IMR-90 (cell line): ENCODE data around the gene CXCL12. TPM values are rescaled to one million over a fixed set of nuclear protein-coding genes. Genes with fewer than 3 reads are reported as not detected.

Source experiments
- ATAC-seq: fragments of 200-7000 bp; cut with Tn5 transposase; 2 replicates; pipeline ENCODE4 v1.9.1; 2020; ENCODE audit warnings: low read depth, mild to moderate bottlenecking, moderate library complexity
- BruUV-seq: library from RNA; stranded (reverse); fragments of 400-500 nt; replicated peaks from 2 replicates; lab custom pipeline; 2021; lab: Mats Ljungman, UMichigan
- CTCF ChIA-PET: fragments of 300-600 bp; formaldehyde crosslinking; extraction: SDS; loops from one replicate; lab custom pipeline; 2021; ENCODE audit warnings: antibody characterized with exemption; lab: Yijun Ruan, JAX
- POLR2A ChIA-PET: fragments of 300-600 bp; sonication (Branson Sonifier 250); formaldehyde crosslinking; loops from one replicate; lab custom pipeline; 2022; ENCODE audit warnings: antibody characterized with exemption; ENCODE audit not compliant: unreplicated experiment; lab: Charles Lee
- DNase-seq: peaks from one replicate; pipeline ENCODE4 v3.0.0; 2013
- H2AFZ ChIP-seq: replicated peaks from 2 replicates; pipeline ENCODE3; 2013; ENCODE audit warnings: low read length, mild to moderate bottlenecking; ENCODE audit not compliant: poor library complexity
- H2AK5ac ChIP-seq: 2 replicates; pipeline ENCODE4 v1.6.1; 2013; ENCODE audit warnings: low read depth, low read length, inconsistent platforms
- H2AK9ac ChIP-seq: replicated peaks from 2 replicates; pipeline ENCODE3; 2013; ENCODE audit warnings: mild to moderate bottlenecking, low read depth, low read length, moderate library complexity; ENCODE audit not compliant: poor library complexity
- H2BK120ac ChIP-seq: 2 replicates; pipeline ENCODE4 v1.6.1; 2013; ENCODE audit warnings: low read depth, low read length, inconsistent platforms
- H2BK15ac ChIP-seq: 3 replicates; pipeline ENCODE4 v1.6.1; 2013; ENCODE audit warnings: low read depth, low read length, inconsistent platforms
- H2BK20ac ChIP-seq: 2 replicates; pipeline ENCODE4 v1.6.1; 2013; ENCODE audit warnings: low read depth, mild to moderate bottlenecking, inconsistent platforms, low read length, moderate library complexity
- H2BK5ac ChIP-seq: 2 replicates; pipeline ENCODE4 v1.6.1; 2013; ENCODE audit warnings: mild to moderate bottlenecking, low read depth, low read length, inconsistent platforms; ENCODE audit not compliant: poor library complexity, severe bottlenecking
- H3K14ac ChIP-seq: replicated peaks from 2 replicates; pipeline ENCODE4 v1.6.1; 2013; ENCODE audit warnings: low read depth, low read length, inconsistent platforms
- H3K18ac ChIP-seq: 2 replicates; pipeline ENCODE4 v1.6.1; 2013; ENCODE audit warnings: low read depth, low read length, control low read depth
- H3K23ac ChIP-seq: 2 replicates; pipeline ENCODE4 v1.6.1; 2013; ENCODE audit warnings: low read depth, low read length, inconsistent platforms
- H3K27ac ChIP-seq: 2 replicates; pipeline ENCODE4 v1.5.1; 2013; ENCODE audit warnings: mild to moderate bottlenecking, control low read depth, low read length; ENCODE audit not compliant: insufficient read depth
- H3K27me3 ChIP-seq: 2 replicates; pipeline ENCODE4 v1.6.1; 2013; ENCODE audit warnings: low read length; ENCODE audit not compliant: control insufficient read depth, insufficient read depth
- H3K36me3 ChIP-seq: 2 replicates; pipeline ENCODE4 v1.6.1; 2013; ENCODE audit warnings: low read length, mixed read lengths; ENCODE audit not compliant: control insufficient read depth, insufficient read depth
- H3K4ac ChIP-seq: 2 replicates; pipeline ENCODE4 v1.6.1; 2013; ENCODE audit warnings: low read depth, low read length, inconsistent platforms
- H3K4me1 ChIP-seq: 2 replicates; pipeline ENCODE4 v1.6.1; 2013; ENCODE audit warnings: low read length, mixed read lengths; ENCODE audit not compliant: control insufficient read depth, insufficient read depth
- H3K4me2 ChIP-seq: 2 replicates; pipeline ENCODE4 v1.6.1; 2013; ENCODE audit warnings: low read depth, mild to moderate bottlenecking, control low read depth, low read length, moderate library complexity
- H3K4me3 ChIP-seq: 2 replicates; pipeline ENCODE4 v1.5.1; 2013; ENCODE audit warnings: low read depth, mild to moderate bottlenecking, control low read depth, low read length, moderate library complexity; ENCODE audit not compliant: insufficient read depth
- H3K56ac ChIP-seq: 2 replicates; pipeline ENCODE4 v1.6.1; 2013; ENCODE audit warnings: low read length, inconsistent platforms; ENCODE audit not compliant: insufficient read depth; ENCODE audit errors: extremely low read depth
- H3K79me1 ChIP-seq, 2 experiments: 2 replicates each; pipeline ENCODE4 v1.6.1; 2013; ENCODE audit warnings: low read length in 2 of 2, inconsistent platforms in 1 of 2, low read depth in 1 of 2
- H3K9ac ChIP-seq: 2 replicates; pipeline ENCODE4 v1.6.1; 2013; ENCODE audit warnings: low read depth, low read length, control low read depth
- H3K9me1 ChIP-seq: 2 replicates; pipeline ENCODE4 v1.6.1; 2013; ENCODE audit warnings: low read length, inconsistent platforms; ENCODE audit not compliant: insufficient read depth
- H3K9me3 ChIP-seq: 2 replicates; pipeline ENCODE4 v1.6.1; 2013; ENCODE audit warnings: low read length; ENCODE audit not compliant: control insufficient read depth, insufficient read depth
- H4K20me1 ChIP-seq: 2 replicates; pipeline ENCODE4 v1.6.1; 2013; ENCODE audit warnings: low read length, inconsistent platforms; ENCODE audit not compliant: insufficient read depth
- H4K5ac ChIP-seq: 2 replicates; pipeline ENCODE4 v1.6.1; 2013; ENCODE audit warnings: mild to moderate bottlenecking, low read depth, low read length, control low read depth
- H4K8ac ChIP-seq, 2 experiments: 2 replicates each; pipeline ENCODE4 v1.6.1; 2013; ENCODE audit warnings: low read depth in 2 of 2, low read length in 2 of 2, control low read depth in 1 of 2, inconsistent platforms in 1 of 2
- H4K91ac ChIP-seq: 2 replicates; pipeline ENCODE4 v1.6.1; 2013; ENCODE audit warnings: low read depth, low read length, inconsistent platforms; ENCODE audit not compliant: insufficient read depth
- CHD1 ChIP-seq: IDR thresholded peaks from 2 replicates; pipeline ENCODE4 v1.6.1; 2012; ENCODE audit warnings: low read depth, low read length, improper control_type of control experiment
- ELK1 ChIP-seq: fragments of 150-350 bp; IDR thresholded peaks from 2 replicates; pipeline ENCODE4 v1.6.1; 2016; ENCODE audit warnings: low read depth, mild to moderate bottlenecking, low read length, moderate library complexity, borderline replicate concordance
- MAZ ChIP-seq: IDR thresholded peaks from 2 replicates; pipeline ENCODE4 v1.6.1; 2012; ENCODE audit warnings: low read depth, mild to moderate bottlenecking, low read length, improper control_type of control experiment, moderate library complexity, borderline replicate concordance
- NFE2L2 ChIP-seq: fragments of 150-350 bp; IDR thresholded peaks from 2 replicates; pipeline ENCODE4 v1.6.1; 2016; ENCODE audit warnings: low read depth, mild to moderate bottlenecking, low read length
- POLR2A ChIP-seq: IDR thresholded peaks from 2 replicates; pipeline ENCODE4 v1.6.1; 2012; ENCODE audit warnings: mild to moderate bottlenecking, low read depth, low read length
- RAD21 ChIP-seq: IDR thresholded peaks from 2 replicates; pipeline ENCODE4 v1.6.1; 2012; ENCODE audit warnings: low read length, improper control_type of control experiment
- RCOR1 ChIP-seq: IDR thresholded peaks from 2 replicates; pipeline ENCODE4 v1.6.1; 2012; ENCODE audit warnings: mild to moderate bottlenecking, low read length, improper control_type of control experiment; ENCODE audit not compliant: insufficient replicate concordance
- SMC3 ChIP-seq: fragments of 150-350 bp; IDR thresholded peaks from 2 replicates; pipeline ENCODE4 v1.6.1; 2016; ENCODE audit warnings: low read depth, mild to moderate bottlenecking, antibody characterized with exemption, low read length, moderate library complexity
- USF2 ChIP-seq: fragments of 150-350 bp; IDR thresholded peaks from 2 replicates; pipeline ENCODE4 v1.6.1; 2017; ENCODE audit warnings: mild to moderate bottlenecking, antibody characterized with exemption, low read length, low read depth
- WGBS, 2 experiments: methylation state at CpG; one replicate each; pipeline versions ENCODE4 v1.1.5 to v1.1.7; 2013; ENCODE audit warnings: missing lambda C conversion rate in 2 of 2; ENCODE audit not compliant: insufficient read length in 1 of 2; ENCODE audit errors: extremely low coverage in 2 of 2; 5-methylcytosine and 5-hydroxymethylcytosine counted together
- dilution Hi-C: fragments of 300-500 bp; cut with HindIII; formaldehyde crosslinking; loops from one replicate; pipeline ENCODE4 v1.14.3; 2018; ENCODE audit warnings: low sequenced_read_pairs; ENCODE audit not compliant: unreplicated experiment
- in situ Hi-C: fragments of 300-500 bp; cut with MboI; formaldehyde crosslinking; loops from 3 replicates; pipeline ENCODE4 v1.14.3; 2019; ENCODE audit warnings: low sequenced_read_pairs, inconsistent platforms, mixed read lengths
- intact Hi-C: fragments of 100-400 bp; cut with micrococcal nuclease; formaldehyde crosslinking; loops from 2 replicates; pipeline ENCODE4 v1.10.0; 2022
- polyA plus RNA-seq, 3 experiments: library from polyadenylated mRNA; depleted of rRNA; stranded (reverse); fragments of >200 nt; gene quantifications; 2 replicates each; pipeline ENCODE4 v1.2.3, GENCODE V29; 2012; ENCODE audit warnings: low replicate concordance in 1 of 3
- total RNA-seq: library from RNA; depleted of rRNA; stranded (reverse); fragments of >200 nt; gene quantifications from 2 replicates; pipeline ENCODE4 v1.2.3, GENCODE V29; 2012

CXCL12 gene
- total and polyA plus RNA-seq, 2 of the 4 experiments (the other 2 are of a cell fraction), result 15.8 to 80.7 TPM

GRCh38 chr10:44363716-44364115 lies 21.2 kb downstream of the CXCL12 start:
- no peak overlapping the region for H3K14ac ChIP-seq
- H2AK9ac ChIP-seq, result no peak overlapping the region
- dilution Hi-C loops, result no loop called here
- H3K9me3 ChIP-seq, result no peaks in the 10 kb centered on the region
- no CpG with 5 or more reads among the region's 2 CpGs for WGBS, 2 experiments
- H3K4me1 ChIP-seq, result peaks cover 4% of the 10 kb centered on the region; the same call in 1 of the 2 replicates
- H3K9me1 ChIP-seq, result 0 out of 2 replicates have a peak, but pooled peaks cover 4% of the 10 kb centered on the region
- intact Hi-C loops, result no loop called here
- POLR2A ChIA-PET, result no interaction called here
- H4K8ac ChIP-seq, result no peak overlapping the region
- H3K18ac ChIP-seq, result no peak overlapping the region
- H3K79me1 ChIP-seq, result no peaks in the 10 kb centered on the region
- no peak for DNase-seq
- no TSS peak for BruUV-seq
- no peak overlapping the region for H3K4me2 ChIP-seq
- TF ChIP-seq RCOR1 (no peak), NFE2L2 (no peak), CHD1 (no peak), POLR2A (no peak), SMC3 (no peak), USF2 (no peak), RAD21 (no peak), ELK1 (no peak), MAZ (no peak)
- no peak overlapping the region for H3K9ac ChIP-seq
- no peaks in the 10 kb centered on the region; the same call in 1 of the 2 replicates for H3K27me3 ChIP-seq
- no peak overlapping the region for H3K4me3 ChIP-seq
- no peak overlapping the region for H3K56ac ChIP-seq
- H4K5ac ChIP-seq, result no peak overlapping the region
- H3K23ac ChIP-seq, result no peak overlapping the region
- no peak overlapping the region for H2BK20ac ChIP-seq
- no peak overlapping the region for H2AK5ac ChIP-seq
- no peak overlapping the region for H2AFZ ChIP-seq
- H2BK15ac ChIP-seq, result no peak overlapping the region
- CTCF ChIA-PET, result no interaction called here
- H3K27ac ChIP-seq, result no peak overlapping the region
- in situ Hi-C loops, result no loop called here
- H3K36me3 ChIP-seq, result no peaks in the 10 kb centered on the region
- no peak overlapping the region for H3K4ac ChIP-seq
- H2BK5ac ChIP-seq, result no peak overlapping the region
- H2BK120ac ChIP-seq, result no peak overlapping the region
- H4K20me1 ChIP-seq, result no peaks in the 10 kb centered on the region
- ATAC-seq, result no peak
- H4K91ac ChIP-seq, result no peak overlapping the region
